GM13976 (cell line): ENCODE results near the gene ALPK3.

ENCODE experiments used
- DNase-seq: peaks from one replicate; pipeline ENCODE4 v3.0.0; 2012; ENCODE audit warnings: low spot score
- CTCF ChIP-seq: IDR thresholded peaks from 2 replicates; pipeline ENCODE4 v1.5.1; 2012; ENCODE audit warnings: borderline replicate concordance, mild to moderate bottlenecking; ENCODE audit not compliant: insufficient read depth; ENCODE audit errors: extremely low read depth, missing control alignments, control extremely low read depth
- in situ Hi-C: fragments of 300-500 bp; cut with MboI; formaldehyde crosslinking; loops from one replicate; pipeline ENCODE4 v1.12.0; 2022; ENCODE audit warnings: low sequenced_read_pairs, mixed read lengths, inconsistent platforms; ENCODE audit not compliant: unreplicated experiment

ALPK3 gene

GRCh38 chr15:84812842-84813241, 4.3 kb upstream of the ALPK3 start:
- in situ Hi-C loops = no loop called here
- no peak for DNase-seq
- no peak for TF ChIP-seq CTCF

- DNase-seq = no peak
- in situ Hi-C loops = no loop called here
- TF ChIP-seq CTCF = no peak
These were observed 3.7 kb upstream of the ALPK3 start for GRCh38 chr15:84813435-84813834.

- no peak for TF ChIP-seq CTCF
- no peak for DNase-seq
- in situ Hi-C loops = no loop called here
These were observed 3.2 kb upstream of the ALPK3 start for GRCh38 chr15:84813931-84814330.

- in situ Hi-C loops = no loop called here
- no peak for DNase-seq
- TF ChIP-seq CTCF = no peak
These were observed 2.2 kb upstream of the ALPK3 start for GRCh38 chr15:84814916-84815315.

GRCh38 chr15:84817466-84818081, 418 bp downstream of the ALPK3 start:
- peak; percentile 47 for DNase-seq

GRCh38 chr15:84818261-84819131, 1.3 kb downstream of the ALPK3 start:
- TF ChIP-seq CTCF = no peak
- DNase-seq = no peak
- in situ Hi-C loops = no loop called here

More at GRCh38 chr15:84817466-84818081, 418 bp downstream of the ALPK3 start:
- TF ChIP-seq CTCF = no peak
- in situ Hi-C loops = no loop called here
